SU-DHL-6 (cell line): Measurements from ENCODE around the gene HPX.

Source experiments
- H2AFZ ChIP-seq: fragments of 200-600 bp; sonication (generic); 2 replicates; pipeline ENCODE4 v1.6.1; 2014; ENCODE audit warnings: low read depth, mild to moderate bottlenecking, moderate library complexity, mixed read lengths, antibody characterized with exemption, low read length; ENCODE audit not compliant: severe bottlenecking
- H3F3A ChIP-seq: fragments of 200-600 bp; shearing (Covaris generic); 2 replicates; pipeline ENCODE4 v1.6.0; 2016; ENCODE audit warnings: antibody characterized with exemption, mild to moderate bottlenecking; ENCODE audit not compliant: insufficient read depth
- H3K27ac ChIP-seq: fragments of 200-600 bp; sonication (generic); 2 replicates; pipeline ENCODE4 v1.5.1; 2016; ENCODE audit warnings: low read depth, mild to moderate bottlenecking, low read length, moderate library complexity, mixed read lengths
- H3K27me3 ChIP-seq: fragments of 200-600 bp; sonication (generic), shearing (Covaris generic); 2 replicates; pipeline ENCODE4 v1.6.0; 2014; ENCODE audit warnings: mild to moderate bottlenecking, low read length
- H3K36me3 ChIP-seq: fragments of 200-600 bp; sonication (generic); 2 replicates; pipeline ENCODE4 v1.6.1; 2014; ENCODE audit warnings: mild to moderate bottlenecking, low read length, mixed read lengths
- H3K4me2 ChIP-seq: fragments of 300-600, 200-600 bp; shearing (Covaris generic), sonication (generic); 2 replicates; pipeline ENCODE4 v1.6.0; 2014; ENCODE audit warnings: low read length, low read depth, mild to moderate bottlenecking; ENCODE audit not compliant: poor library complexity, severe bottlenecking
- H3K4me3 ChIP-seq: fragments of 200-600 bp; sonication (generic); 2 replicates; pipeline ENCODE4 v1.5.1; 2014; ENCODE audit warnings: antibody characterized with exemption, low read length, mild to moderate bottlenecking, mixed read lengths; ENCODE audit not compliant: insufficient read depth, poor library complexity, severe bottlenecking
- H3K79me2 ChIP-seq: fragments of 200-600 bp; sonication (generic); 2 replicates; pipeline ENCODE4 v1.6.1; 2014; ENCODE audit warnings: mild to moderate bottlenecking, low read length, moderate library complexity; ENCODE audit not compliant: insufficient read depth
- H3K9ac ChIP-seq: fragments of 200-600 bp; sonication (generic); 2 replicates; pipeline ENCODE4 v1.7.0; 2014; ENCODE audit warnings: mild to moderate bottlenecking, low read length
- H3K9me2 ChIP-seq: fragments of 200-600 bp; sonication (generic); replicated peaks from 2 replicates; pipeline ENCODE4 v1.6.1; 2014; ENCODE audit warnings: low read length; ENCODE audit not compliant: insufficient read depth
- H3K9me3 ChIP-seq: fragments of 200-600 bp; sonication (generic); 2 replicates; pipeline ENCODE4 v1.6.1; 2014; ENCODE audit warnings: low read length, mixed read lengths; ENCODE audit not compliant: insufficient read depth
- H4K20me1 ChIP-seq: fragments of 200-600 bp; sonication (generic); 2 replicates; pipeline ENCODE4 v1.6.1; 2014; ENCODE audit warnings: low read depth, mild to moderate bottlenecking, antibody characterized with exemption, low read length, moderate library complexity, mixed read lengths
- CTCF ChIP-seq: fragments of 200-600 bp; sonication (generic); IDR thresholded peaks from one replicate; pipeline ENCODE4 v1.5.1; 2017; ENCODE audit warnings: antibody characterized with exemption, mild to moderate bottlenecking, low read length, moderate library complexity; ENCODE audit not compliant: insufficient read depth, poor library complexity, severe bottlenecking
- EZH2phosphoT487 ChIP-seq: fragments of 200-600 bp; sonication (generic), shearing (Covaris generic); conservative IDR thresholded peaks from 2 replicates; pipeline ENCODE4 v1.6.1; 2018; ENCODE audit warnings: mild to moderate bottlenecking, antibody characterized with exemption, low read length, moderate library complexity, mixed read lengths

Gene HPX

GRCh38 chr11:6419009-6419631 is 21.7 kb downstream of the HPX start, which contains the start of gene APBB1:
TSS of gene APBB1 (minus strand) at chr11:6419094. CDS start at chr11:6411347, 7,747 bp downstream.
- no peaks in the 10 kb centered on the region for H3K9me2 ChIP-seq
- H3K4me3 ChIP-seq = peak within 1 kb of the TSS; percentile 60
- H3K4me2 ChIP-seq = peak within 1 kb of the TSS; percentile 62
- H3K36me3 ChIP-seq = no peaks in the 10 kb centered on the region
- no peak within 1 kb of the TSS for H3K27ac ChIP-seq
- H2AFZ ChIP-seq = peak within 1 kb of the TSS; percentile 87
- no peaks in the 10 kb centered on the region for H3K27me3 ChIP-seq
- H3K9me3 ChIP-seq = no peaks in the 10 kb centered on the region
- no peak for TF ChIP-seq EZH2phosphoT487
- TF ChIP-seq CTCF = no peak
- no peaks in the 10 kb centered on the region for H3K79me2 ChIP-seq
- H4K20me1 ChIP-seq = no peaks in the 10 kb centered on the region
- H3K9ac ChIP-seq = peak within 1 kb of the TSS; percentile 57
- no peaks in the 10 kb centered on the region for H3F3A ChIP-seq

- no peak for TF ChIP-seq EZH2phosphoT487
- TF ChIP-seq CTCF = no peak
- Histone ChIP-seq H2AFZ (peak overlapping the region; percentile 87), H3K4me3 (peak overlapping the region; percentile 60), H3K36me3 (no peaks in the 10 kb centered on the region), H3K79me2 (no peaks in the 10 kb centered on the region), H3K9me3 (no peaks in the 10 kb centered on the region), H3K4me2 (peak overlapping the region; percentile 62), H3K27me3 (no peaks in the 10 kb centered on the region), H3K9me2 (no peaks in the 10 kb centered on the region), H3F3A (no peaks in the 10 kb centered on the region), H4K20me1 (no peaks in the 10 kb centered on the region), H3K27ac (no peak overlapping the region), H3K9ac (peak overlapping the region; percentile 57)
These were observed 22.2 kb downstream of the HPX start for GRCh38 chr11:6418557-6419008.

- no peak overlapping the region for H3K4me2 ChIP-seq
- no peak for TF ChIP-seq EZH2phosphoT487
- no peak for TF ChIP-seq CTCF
- H3K79me2 ChIP-seq = no peaks in the 10 kb centered on the region
- no peak overlapping the region for H3K27ac ChIP-seq
- no peak overlapping the region for H3K9ac ChIP-seq
- H4K20me1 ChIP-seq = no peaks in the 10 kb centered on the region
- no peaks in the 10 kb centered on the region for H3K27me3 ChIP-seq
- no peaks in the 10 kb centered on the region for H3F3A ChIP-seq
- H2AFZ ChIP-seq = no peak overlapping the region
- no peaks in the 10 kb centered on the region for H3K9me2 ChIP-seq
- H3K36me3 ChIP-seq = no peaks in the 10 kb centered on the region
- no peak overlapping the region for H3K4me3 ChIP-seq
- H3K9me3 ChIP-seq = no peaks in the 10 kb centered on the region
These were observed 22.8 kb downstream of the HPX start for GRCh38 chr11:6417907-6418556.
